WTC11 (cell line): ENCODE results near the gene CCDC34.

Experiments used
- CREB1 ChIP-seq: sonication (generic); formaldehyde crosslinking; IDR thresholded peaks from 2 replicates; pipeline ENCODE4 v1.8.0; 2023; ENCODE audit warnings: mild to moderate bottlenecking, missing genetic modification reagents
- CREM ChIP-seq: sonication (generic); formaldehyde crosslinking; IDR thresholded peaks from 2 replicates; pipeline ENCODE4 v1.8.1; 2022; ENCODE audit warnings: mild to moderate bottlenecking, missing genetic modification reagents, moderate library complexity
- FOXJ3 ChIP-seq: sonication (generic); formaldehyde crosslinking; IDR thresholded peaks from 2 replicates; pipeline ENCODE4 v1.9.0; 2021; ENCODE audit warnings: missing genetic modification reagents, mild to moderate bottlenecking, borderline replicate concordance
- JUN ChIP-seq: sonication (generic); formaldehyde crosslinking; IDR thresholded peaks from 2 replicates; pipeline ENCODE4 v1.8.0; 2023; ENCODE audit warnings: mild to moderate bottlenecking, missing genetic modification reagents
- NR1H2 ChIP-seq: sonication (generic); formaldehyde crosslinking; IDR thresholded peaks from 2 replicates; pipeline ENCODE4 v1.9.0; 2021; ENCODE audit warnings: mild to moderate bottlenecking, moderate library complexity, missing genetic modification reagents
- NR2C2 ChIP-seq: sonication (generic); formaldehyde crosslinking; IDR thresholded peaks from 2 replicates; pipeline ENCODE4 v1.8.0; 2022; ENCODE audit warnings: mild to moderate bottlenecking, missing genetic modification reagents
- TCF7 ChIP-seq: sonication (generic); formaldehyde crosslinking; IDR thresholded peaks from 2 replicates; pipeline ENCODE4 v1.8.0; 2022; ENCODE audit warnings: mild to moderate bottlenecking, low read depth, missing genetic modification reagents, moderate library complexity
- TEAD4 ChIP-seq: sonication (generic); formaldehyde crosslinking; IDR thresholded peaks from 2 replicates; pipeline ENCODE4 v1.8.0; 2022; ENCODE audit warnings: mild to moderate bottlenecking, missing genetic modification reagents
- TF ChIP-seq, protein P1 (sequence below): sonication (generic); formaldehyde crosslinking; IDR thresholded peaks from 2 replicates; pipeline ENCODE4 v1.8.0; 2022; ENCODE audit warnings: mild to moderate bottlenecking, missing genetic modification reagents
- TF ChIP-seq, protein P2 (sequence below): fragments of 200-600 bp; IDR thresholded peaks from 2 replicates; pipeline ENCODE4 v1.8.0; 2022; ENCODE audit warnings: antibody characterized with exemption
- TF ChIP-seq, protein P3 (sequence below): fragments of 250-450 bp; sonication (Bioruptor Pico); IDR thresholded peaks from 2 replicates; pipeline ENCODE4 v1.9.0; 2021; ENCODE audit warnings: mild to moderate bottlenecking
- TF ChIP-seq, protein P4 (sequence below): sonication (generic); formaldehyde crosslinking; IDR thresholded peaks from 2 replicates; pipeline ENCODE4 v1.8.0; 2022; ENCODE audit warnings: mild to moderate bottlenecking, missing genetic modification reagents
- TF ChIP-seq, protein P5 (sequence below): sonication (generic); formaldehyde crosslinking; IDR thresholded peaks from 2 replicates; pipeline ENCODE4 v1.8.1; 2023; ENCODE audit warnings: mild to moderate bottlenecking, missing genetic modification reagents, borderline replicate concordance
- TF ChIP-seq, protein P6 (sequence below): fragments of 250-450 bp; sonication (Bioruptor Pico); conservative IDR thresholded peaks from 2 replicates; pipeline ENCODE4 v1.9.0; 2021; ENCODE audit warnings: mild to moderate bottlenecking

DNA sequence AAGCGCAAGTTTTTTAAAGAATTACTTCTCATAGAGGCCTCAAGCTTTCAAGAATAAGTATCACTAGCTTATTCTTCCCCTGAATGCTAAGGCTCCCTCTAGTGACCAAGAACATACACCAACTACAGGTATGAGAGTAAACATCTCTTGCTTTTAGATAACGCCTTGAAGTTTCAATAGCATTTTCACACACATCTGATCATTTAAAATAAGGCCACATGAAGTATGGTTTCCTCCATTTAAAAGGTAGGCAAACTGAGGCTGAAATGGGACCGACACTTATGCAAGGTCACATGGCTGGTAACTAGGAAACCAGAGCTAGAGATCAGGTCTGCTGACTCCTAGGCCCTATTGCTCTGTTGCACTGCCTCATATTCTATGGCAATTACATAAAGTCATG is 66.5 kb downstream of the CCDC34 start:
- TF ChIP-seq, protein P1, sequence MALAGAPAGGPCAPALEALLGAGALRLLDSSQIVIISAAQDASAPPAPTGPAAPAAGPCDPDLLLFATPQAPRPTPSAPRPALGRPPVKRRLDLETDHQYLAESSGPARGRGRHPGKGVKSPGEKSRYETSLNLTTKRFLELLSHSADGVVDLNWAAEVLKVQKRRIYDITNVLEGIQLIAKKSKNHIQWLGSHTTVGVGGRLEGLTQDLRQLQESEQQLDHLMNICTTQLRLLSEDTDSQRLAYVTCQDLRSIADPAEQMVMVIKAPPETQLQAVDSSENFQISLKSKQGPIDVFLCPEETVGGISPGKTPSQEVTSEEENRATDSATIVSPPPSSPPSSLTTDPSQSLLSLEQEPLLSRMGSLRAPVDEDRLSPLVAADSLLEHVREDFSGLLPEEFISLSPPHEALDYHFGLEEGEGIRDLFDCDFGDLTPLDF (CRISPR knock-in tag): no peak
- TF ChIP-seq, protein P2, sequence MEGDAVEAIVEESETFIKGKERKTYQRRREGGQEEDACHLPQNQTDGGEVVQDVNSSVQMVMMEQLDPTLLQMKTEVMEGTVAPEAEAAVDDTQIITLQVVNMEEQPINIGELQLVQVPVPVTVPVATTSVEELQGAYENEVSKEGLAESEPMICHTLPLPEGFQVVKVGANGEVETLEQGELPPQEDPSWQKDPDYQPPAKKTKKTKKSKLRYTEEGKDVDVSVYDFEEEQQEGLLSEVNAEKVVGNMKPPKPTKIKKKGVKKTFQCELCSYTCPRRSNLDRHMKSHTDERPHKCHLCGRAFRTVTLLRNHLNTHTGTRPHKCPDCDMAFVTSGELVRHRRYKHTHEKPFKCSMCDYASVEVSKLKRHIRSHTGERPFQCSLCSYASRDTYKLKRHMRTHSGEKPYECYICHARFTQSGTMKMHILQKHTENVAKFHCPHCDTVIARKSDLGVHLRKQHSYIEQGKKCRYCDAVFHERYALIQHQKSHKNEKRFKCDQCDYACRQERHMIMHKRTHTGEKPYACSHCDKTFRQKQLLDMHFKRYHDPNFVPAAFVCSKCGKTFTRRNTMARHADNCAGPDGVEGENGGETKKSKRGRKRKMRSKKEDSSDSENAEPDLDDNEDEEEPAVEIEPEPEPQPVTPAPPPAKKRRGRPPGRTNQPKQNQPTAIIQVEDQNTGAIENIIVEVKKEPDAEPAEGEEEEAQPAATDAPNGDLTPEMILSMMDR: peak; percentile 39; the same call in 1 of the 2 replicates
- TF ChIP-seq CREM (CRISPR knock-in tag): no peak
- TF ChIP-seq, protein P3, sequence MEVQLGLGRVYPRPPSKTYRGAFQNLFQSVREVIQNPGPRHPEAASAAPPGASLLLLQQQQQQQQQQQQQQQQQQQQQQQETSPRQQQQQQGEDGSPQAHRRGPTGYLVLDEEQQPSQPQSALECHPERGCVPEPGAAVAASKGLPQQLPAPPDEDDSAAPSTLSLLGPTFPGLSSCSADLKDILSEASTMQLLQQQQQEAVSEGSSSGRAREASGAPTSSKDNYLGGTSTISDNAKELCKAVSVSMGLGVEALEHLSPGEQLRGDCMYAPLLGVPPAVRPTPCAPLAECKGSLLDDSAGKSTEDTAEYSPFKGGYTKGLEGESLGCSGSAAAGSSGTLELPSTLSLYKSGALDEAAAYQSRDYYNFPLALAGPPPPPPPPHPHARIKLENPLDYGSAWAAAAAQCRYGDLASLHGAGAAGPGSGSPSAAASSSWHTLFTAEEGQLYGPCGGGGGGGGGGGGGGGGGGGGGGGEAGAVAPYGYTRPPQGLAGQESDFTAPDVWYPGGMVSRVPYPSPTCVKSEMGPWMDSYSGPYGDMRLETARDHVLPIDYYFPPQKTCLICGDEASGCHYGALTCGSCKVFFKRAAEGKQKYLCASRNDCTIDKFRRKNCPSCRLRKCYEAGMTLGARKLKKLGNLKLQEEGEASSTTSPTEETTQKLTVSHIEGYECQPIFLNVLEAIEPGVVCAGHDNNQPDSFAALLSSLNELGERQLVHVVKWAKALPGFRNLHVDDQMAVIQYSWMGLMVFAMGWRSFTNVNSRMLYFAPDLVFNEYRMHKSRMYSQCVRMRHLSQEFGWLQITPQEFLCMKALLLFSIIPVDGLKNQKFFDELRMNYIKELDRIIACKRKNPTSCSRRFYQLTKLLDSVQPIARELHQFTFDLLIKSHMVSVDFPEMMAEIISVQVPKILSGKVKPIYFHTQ (CRISPR knock-in tag): no peak
- TF ChIP-seq NR2C2: no peak
- no peak for TF ChIP-seq TEAD4 (CRISPR knock-in tag)
- no peak for TF ChIP-seq JUN (CRISPR knock-in tag)
- TF ChIP-seq, protein P4, sequence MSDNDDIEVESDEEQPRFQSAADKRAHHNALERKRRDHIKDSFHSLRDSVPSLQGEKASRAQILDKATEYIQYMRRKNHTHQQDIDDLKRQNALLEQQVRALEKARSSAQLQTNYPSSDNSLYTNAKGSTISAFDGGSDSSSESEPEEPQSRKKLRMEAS (CRISPR knock-in tag): no peak
- TF ChIP-seq, protein P5, sequence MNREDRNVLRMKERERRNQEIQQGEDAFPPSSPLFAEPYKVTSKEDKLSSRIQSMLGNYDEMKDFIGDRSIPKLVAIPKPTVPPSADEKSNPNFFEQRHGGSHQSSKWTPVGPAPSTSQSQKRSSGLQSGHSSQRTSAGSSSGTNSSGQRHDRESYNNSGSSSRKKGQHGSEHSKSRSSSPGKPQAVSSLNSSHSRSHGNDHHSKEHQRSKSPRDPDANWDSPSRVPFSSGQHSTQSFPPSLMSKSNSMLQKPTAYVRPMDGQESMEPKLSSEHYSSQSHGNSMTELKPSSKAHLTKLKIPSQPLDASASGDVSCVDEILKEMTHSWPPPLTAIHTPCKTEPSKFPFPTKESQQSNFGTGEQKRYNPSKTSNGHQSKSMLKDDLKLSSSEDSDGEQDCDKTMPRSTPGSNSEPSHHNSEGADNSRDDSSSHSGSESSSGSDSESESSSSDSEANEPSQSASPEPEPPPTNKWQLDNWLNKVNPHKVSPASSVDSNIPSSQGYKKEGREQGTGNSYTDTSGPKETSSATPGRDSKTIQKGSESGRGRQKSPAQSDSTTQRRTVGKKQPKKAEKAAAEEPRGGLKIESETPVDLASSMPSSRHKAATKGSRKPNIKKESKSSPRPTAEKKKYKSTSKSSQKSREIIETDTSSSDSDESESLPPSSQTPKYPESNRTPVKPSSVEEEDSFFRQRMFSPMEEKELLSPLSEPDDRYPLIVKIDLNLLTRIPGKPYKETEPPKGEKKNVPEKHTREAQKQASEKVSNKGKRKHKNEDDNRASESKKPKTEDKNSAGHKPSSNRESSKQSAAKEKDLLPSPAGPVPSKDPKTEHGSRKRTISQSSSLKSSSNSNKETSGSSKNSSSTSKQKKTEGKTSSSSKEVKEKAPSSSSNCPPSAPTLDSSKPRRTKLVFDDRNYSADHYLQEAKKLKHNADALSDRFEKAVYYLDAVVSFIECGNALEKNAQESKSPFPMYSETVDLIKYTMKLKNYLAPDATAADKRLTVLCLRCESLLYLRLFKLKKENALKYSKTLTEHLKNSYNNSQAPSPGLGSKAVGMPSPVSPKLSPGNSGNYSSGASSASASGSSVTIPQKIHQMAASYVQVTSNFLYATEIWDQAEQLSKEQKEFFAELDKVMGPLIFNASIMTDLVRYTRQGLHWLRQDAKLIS (CRISPR knock-in tag): no peak
- TF ChIP-seq FOXJ3: no peak
- no peak for TF ChIP-seq TCF7 (CRISPR knock-in tag)
- TF ChIP-seq, protein P6, sequence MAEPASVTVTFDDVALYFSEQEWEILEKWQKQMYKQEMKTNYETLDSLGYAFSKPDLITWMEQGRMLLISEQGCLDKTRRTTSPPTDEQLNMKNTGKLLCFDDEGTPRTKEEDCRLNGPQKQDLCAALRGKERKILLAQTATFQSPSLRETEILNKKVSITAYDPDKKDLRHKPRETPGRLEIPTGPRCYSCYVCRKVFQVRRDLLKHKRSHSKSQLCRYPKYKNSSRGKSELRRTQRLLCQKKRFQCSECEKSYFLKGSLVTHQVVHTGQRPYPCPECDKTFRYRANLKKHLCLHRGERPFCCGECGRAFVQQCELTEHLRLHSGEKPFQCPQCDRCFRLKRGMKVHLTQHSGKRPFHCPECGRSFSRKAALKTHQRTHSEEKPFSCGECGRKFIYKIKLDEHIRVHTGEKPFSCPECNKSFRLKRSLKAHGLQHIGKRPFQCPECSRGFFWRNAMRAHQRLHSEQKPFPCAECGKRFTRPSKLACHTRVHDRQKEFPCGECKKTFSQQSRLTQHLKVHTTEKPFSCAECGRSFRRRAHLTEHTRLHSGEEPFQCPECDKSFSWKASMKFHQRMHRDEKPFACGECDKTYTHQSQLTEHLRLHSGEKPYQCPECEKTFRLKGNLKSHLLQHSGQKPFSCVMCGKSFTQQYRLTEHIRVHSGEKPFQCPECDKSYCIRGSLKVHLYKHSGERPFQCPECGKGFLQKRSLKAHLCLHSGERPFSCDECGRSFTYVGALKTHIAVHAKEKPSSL (CRISPR knock-in tag): no peak
- TF ChIP-seq NR1H2: no peak
- TF ChIP-seq CREB1 (CRISPR knock-in tag): no peak
